RWPE2 (cell line): Measurements from ENCODE around the gene FBXO3.
A peak's percentile ranks its signal among the peaks of the same experiment; 100 is the strongest.

ENCODE experiments used
- ATAC-seq: fragments of 200-7000 bp; cut with Tn5 transposase; 3 replicates; pipeline ENCODE4 v1.9.1; 2021; ENCODE audit warnings: low read depth
- DNase-seq: peaks from one replicate; pipeline ENCODE4 v3.0.0-alpha.2; 2020; ENCODE audit warnings: low spot score
- H3K27ac ChIP-seq: fragments of 450-650 bp; 2 replicates; pipeline ENCODE4 v1.5.1; 2017; ENCODE audit warnings: mild to moderate bottlenecking; ENCODE audit not compliant: poor library complexity, severe bottlenecking
- H3K27me3 ChIP-seq: fragments of 250-450 bp; sonication (Bioruptor Pico); 2 replicates; pipeline ENCODE4 v1.5.1; 2021; ENCODE audit warnings: mild to moderate bottlenecking, moderate library complexity; ENCODE audit not compliant: insufficient read depth, poor library complexity, severe bottlenecking
- H3K36me3 ChIP-seq: fragments of 250-450 bp; sonication (Bioruptor Pico); 2 replicates; pipeline ENCODE4 v1.5.1; 2020; ENCODE audit warnings: low read depth, mild to moderate bottlenecking, moderate library complexity
- H3K4me1 ChIP-seq: fragments of 250-450 bp; sonication (Bioruptor Pico); 2 replicates; pipeline ENCODE4 v1.5.1; 2021; ENCODE audit warnings: mild to moderate bottlenecking, moderate library complexity; ENCODE audit not compliant: insufficient read depth, poor library complexity, severe bottlenecking
- H3K4me3 ChIP-seq: fragments of 250-450 bp; sonication (Bioruptor Pico); 2 replicates; pipeline ENCODE4 v1.5.1; 2021; ENCODE audit warnings: mild to moderate bottlenecking, moderate library complexity; ENCODE audit not compliant: severe bottlenecking
- H3K9me3 ChIP-seq: fragments of 250-450 bp; sonication (Bioruptor Pico); 2 replicates; pipeline ENCODE4 v1.5.1; 2021; ENCODE audit warnings: mild to moderate bottlenecking, moderate library complexity; ENCODE audit not compliant: severe bottlenecking
- CTCF ChIP-seq: fragments of 450-650 bp; IDR thresholded peaks from one replicate; pipeline ENCODE4 v1.5.1; 2017; ENCODE audit warnings: mild to moderate bottlenecking, moderate library complexity; ENCODE audit not compliant: poor library complexity, severe bottlenecking

Gene FBXO3

GRCh38 chr11:33772870-33773269 lies 1.4 kb downstream of the FBXO3 start:
- Histone ChIP-seq H3K27ac (no peak overlapping the region), H3K27me3 (no peaks in the 10 kb centered on the region), H3K4me3 (no peak overlapping the region), H3K9me3 (no peaks in the 10 kb centered on the region), H3K36me3 (peaks cover 23% of the 10 kb centered on the region), H3K4me1 (peaks cover 22% of the 10 kb centered on the region)
- no peak for ATAC-seq
- no peak for DNase-seq
- no peak for TF ChIP-seq CTCF

GRCh38 chr11:33772300-33772699 lies 2.0 kb downstream of the FBXO3 start:
- Histone ChIP-seq H3K27me3 (no peaks in the 10 kb centered on the region), H3K27ac (no peak overlapping the region), H3K9me3 (no peaks in the 10 kb centered on the region), H3K36me3 (peaks cover 28% of the 10 kb centered on the region), H3K4me1 (peaks cover 22% of the 10 kb centered on the region), H3K4me3 (no peak overlapping the region)
- no peak for TF ChIP-seq CTCF
- DNase-seq: no peak
- peak; percentile 73 for ATAC-seq

GRCh38 chr11:33770236-33770635 lies 4.1 kb downstream of the FBXO3 start:
- no peak overlapping the region for H3K4me3 ChIP-seq
- ATAC-seq (no peak), DNase-seq (no peak)
- H3K27ac ChIP-seq: peak overlapping the region; percentile 12
- H3K9me3 ChIP-seq: no peaks in the 10 kb centered on the region
- H3K36me3 ChIP-seq: peaks cover 42% of the 10 kb centered on the region
- peaks cover 22% of the 10 kb centered on the region for H3K4me1 ChIP-seq
- TF ChIP-seq CTCF: no peak
- H3K27me3 ChIP-seq: no peaks in the 10 kb centered on the region

- Histone ChIP-seq H3K27ac (peak overlapping the region; percentile 12), H3K4me1 (peaks cover 22% of the 10 kb centered on the region), H3K36me3 (peaks cover 44% of the 10 kb centered on the region), H3K9me3 (no peaks in the 10 kb centered on the region), H3K27me3 (no peaks in the 10 kb centered on the region), H3K4me3 (no peak overlapping the region)
- DNase-seq: no peak
- ATAC-seq: peak; percentile 72
- TF ChIP-seq CTCF: no peak
Measured at GRCh38 chr11:33769542-33769941, 4.8 kb downstream of the FBXO3 start.

GRCh38 chr11:33767624-33768023 lies 6.7 kb downstream of the FBXO3 start:
- no peak for ATAC-seq
- no peak for DNase-seq
- H3K27me3 ChIP-seq: no peaks in the 10 kb centered on the region
- H3K36me3 ChIP-seq: peaks cover 58% of the 10 kb centered on the region
- TF ChIP-seq CTCF: no peak
- no peak overlapping the region for H3K27ac ChIP-seq
- H3K9me3 ChIP-seq: no peaks in the 10 kb centered on the region
- no peak overlapping the region for H3K4me3 ChIP-seq
- H3K4me1 ChIP-seq: peaks cover 21% of the 10 kb centered on the region
